GM19467 (cell line): ENCODE data around the gene TDP1.
"Not testable (repeated sequence)": the region's sequence is repeated elsewhere in the genome, so short reads cannot be mapped to it uniquely, and the experiment has no call there.

Experiments
- ATAC-seq: cut with Tn5 transposase; IDR thresholded peaks from one replicate; pipeline ENCODE4 v1.9.1; 2021; ENCODE audit warnings: mild to moderate bottlenecking, moderate library complexity; ENCODE audit not compliant: unreplicated experiment

TDP1 gene

DNA sequence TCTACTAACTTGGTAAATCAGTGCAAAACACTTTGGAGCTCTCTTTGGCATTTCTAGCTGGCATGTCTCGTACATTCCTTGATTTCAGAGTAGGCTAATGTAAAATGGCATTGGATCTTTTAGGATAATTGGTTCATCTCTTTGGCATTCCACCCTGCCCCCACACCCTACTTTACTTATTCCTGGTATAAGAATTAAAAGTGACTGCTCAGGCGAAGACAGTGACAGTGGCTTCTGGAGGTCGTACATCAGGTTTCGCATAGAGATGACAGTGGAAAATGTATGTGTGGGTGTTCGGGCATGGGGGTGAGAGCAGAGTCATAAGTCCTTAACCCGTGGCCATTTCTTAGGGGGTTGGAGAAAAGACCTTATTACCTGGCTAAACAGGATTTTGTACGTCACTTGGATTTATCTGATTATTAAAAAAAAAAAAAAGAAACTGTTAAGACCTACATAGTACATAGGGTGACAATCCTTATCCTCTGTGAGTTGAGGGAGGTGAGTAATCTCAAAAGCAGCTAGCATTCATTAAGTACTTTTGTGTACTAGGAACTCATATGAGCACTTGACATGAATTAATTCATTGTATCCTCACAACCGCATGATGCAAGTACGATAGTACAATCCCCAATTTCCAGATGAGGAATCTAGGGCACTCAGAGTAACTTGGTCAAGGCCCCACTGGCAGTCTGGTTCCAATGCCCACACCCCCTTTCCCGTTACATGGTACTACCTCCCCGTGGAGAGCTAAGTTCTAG lies 83.7 kb downstream of the TDP1 start:
- ATAC-seq = no peak

DNA sequence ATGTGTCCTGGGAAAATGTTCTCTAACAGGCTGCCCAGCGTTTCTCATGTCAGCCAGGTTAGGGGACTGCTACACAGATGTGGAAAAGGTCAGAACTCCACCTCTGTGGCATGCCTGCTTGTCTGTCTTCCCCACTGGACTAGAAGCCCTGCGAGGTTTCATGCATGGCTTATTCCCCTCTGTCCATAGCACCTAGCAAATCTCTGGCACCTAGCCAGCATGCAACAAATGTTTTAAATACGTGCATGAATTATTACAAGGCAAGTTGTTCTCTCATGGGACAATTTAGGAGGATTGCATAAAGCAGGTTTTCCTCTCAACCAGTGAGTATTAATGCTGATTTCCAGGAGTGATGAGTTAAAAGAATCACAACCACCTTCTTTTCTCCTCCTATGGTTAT lies 84.7 kb downstream of the TDP1 start:
- ATAC-seq = no peak

DNA sequence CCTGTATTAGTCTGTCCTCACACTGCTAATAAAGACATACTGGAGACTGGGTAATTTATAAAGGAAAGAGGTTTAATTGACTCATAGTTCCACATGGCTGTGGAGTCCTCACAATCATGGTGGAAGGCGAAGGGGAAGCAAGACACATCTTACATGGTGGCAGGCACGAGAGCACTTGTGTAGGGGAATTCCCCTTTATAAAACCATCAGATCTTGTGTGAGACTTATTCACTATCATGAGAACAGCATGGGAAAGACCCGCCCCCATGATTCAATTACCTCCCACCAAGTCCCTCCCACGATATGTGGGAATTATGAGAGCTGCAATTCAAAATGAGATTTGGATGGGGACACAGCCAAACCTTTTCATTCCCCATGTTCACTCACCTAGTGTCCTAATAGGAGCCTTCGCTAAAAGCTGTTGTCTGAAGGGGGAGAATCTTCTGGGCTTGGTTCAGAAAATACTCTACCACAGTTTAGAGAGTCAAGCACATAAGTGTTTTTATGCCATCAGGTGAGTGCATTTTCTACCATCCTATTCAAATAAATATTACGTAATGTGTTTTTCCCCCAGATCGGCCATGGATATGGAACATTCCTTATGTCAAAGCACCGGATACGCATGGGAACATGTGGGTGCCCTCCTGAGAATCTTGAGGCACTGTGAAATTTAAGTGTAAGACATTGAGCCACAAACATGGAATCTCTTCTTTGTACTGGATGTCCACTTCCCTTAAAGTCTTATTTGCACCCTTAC lies 86.9 kb downstream of the TDP1 start:
- no peak for ATAC-seq

DNA sequence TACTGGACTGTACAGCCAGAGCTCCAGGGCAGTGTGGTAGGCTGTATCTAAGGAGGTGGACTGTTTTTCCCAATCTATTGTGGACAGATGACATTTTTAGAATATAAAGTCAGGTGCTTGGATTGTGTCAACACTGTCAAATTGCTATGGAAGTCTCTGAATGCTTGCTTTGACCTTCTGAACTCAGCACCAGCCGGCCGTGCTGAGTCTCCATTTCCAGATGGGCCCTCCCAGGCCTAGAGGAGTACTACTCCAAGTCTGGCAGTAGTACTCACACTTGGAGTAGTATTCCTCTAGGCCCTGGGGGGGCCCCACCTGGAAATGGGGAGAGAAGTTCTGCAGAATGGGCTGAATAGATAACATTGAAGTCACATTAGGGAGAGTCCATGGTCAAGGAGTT lies 89.9 kb downstream of the TDP1 start:
- no peak for ATAC-seq

DNA sequence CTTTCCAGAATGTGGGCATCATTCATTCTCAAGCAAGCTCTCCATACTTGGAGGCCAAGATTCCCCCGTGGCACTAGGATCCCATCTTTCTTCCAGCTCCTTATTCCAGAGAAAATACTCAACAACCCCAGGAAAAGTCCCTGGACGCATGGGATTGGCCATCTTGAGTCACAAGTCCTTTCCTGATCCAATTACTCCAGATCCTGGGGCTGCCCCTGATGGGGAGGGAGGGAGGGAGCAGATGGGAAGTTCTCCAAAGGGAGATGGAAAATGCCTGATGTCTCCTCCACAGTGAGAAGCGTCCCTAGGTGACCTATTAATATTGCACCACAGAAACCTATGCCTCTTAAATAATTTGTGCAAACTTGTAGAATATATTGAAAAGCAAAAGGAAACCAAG lies 93.7 kb downstream of the TDP1 start:
- no peak for ATAC-seq

DNA sequence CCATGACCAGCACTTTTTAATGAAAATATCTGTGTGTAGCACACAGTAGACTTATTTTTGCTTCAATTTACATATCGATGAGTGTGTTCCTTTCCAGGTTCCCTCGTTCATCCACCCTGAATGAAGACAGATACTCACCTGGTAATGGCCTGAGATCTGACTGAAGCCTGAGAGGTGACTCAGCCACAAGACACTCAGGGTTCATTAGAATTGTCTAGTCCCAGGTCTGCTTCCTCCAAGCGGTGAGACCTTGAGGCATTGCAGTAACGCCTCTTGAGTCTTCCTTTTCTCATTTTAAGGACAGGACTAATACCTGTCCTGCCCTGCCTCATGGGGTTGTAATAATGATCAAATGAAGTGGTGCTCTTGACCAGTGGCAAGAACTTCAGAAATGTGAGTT lies 94.5 kb downstream of the TDP1 start:
- ATAC-seq = no peak

DNA sequence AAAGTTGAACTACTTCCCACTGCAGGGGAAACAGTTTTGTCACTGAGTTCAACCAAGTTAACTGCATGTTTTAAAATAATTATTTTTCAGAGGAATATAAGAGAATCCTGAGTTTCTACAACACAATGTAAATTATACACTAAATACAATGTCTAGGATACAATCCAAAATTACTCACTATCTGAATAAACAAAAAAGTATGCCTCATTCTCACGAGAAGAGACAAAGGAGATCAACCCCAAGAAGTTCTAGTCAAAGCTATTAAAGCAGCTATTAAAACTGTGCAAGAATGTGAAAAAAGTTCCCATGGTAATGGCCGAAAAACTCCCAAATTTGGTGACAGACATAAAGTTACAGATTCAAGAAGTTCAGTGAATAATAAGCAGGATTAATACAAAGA lies 97.3 kb downstream of the TDP1 start:
- ATAC-seq = no peak

DNA sequence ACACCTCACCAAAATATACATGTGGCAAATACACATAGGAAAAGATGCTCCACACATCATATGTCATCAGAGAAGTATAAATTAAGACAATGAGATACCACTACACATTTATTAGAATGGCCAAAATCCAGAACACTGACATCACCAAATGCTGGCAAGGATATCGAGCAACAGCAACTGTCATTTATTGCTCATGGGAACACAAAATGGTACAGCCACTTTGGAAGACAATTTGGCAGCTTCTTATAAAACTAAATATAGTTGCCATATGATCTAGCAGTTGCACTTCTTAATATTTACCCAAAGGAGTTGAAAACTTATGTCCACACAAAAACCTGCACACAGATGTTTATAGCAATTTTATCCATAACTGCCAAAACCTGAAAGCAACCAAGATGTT lies 99.1 kb downstream of the TDP1 start:
- no peak for ATAC-seq

DNA sequence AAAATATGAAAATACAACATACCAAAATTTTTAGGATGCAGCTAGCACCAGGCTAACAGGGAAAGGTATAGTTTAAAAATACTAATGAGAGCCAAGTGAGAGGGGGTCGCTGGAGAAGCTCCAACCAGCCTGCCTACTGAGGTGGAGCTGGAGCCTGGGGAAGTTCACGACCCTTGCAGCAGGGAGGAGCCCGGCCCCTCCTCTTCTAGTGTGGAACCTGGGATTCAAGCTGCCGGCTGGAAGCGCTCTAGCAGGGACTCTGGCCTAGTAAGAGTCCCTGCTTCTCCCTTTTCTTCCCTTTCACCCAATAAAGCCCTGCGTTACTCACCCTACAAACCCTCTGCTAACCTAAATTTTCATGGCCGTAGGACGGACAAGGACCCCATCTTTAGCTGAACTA lies 101.1 kb downstream of the TDP1 start:
- no peak for ATAC-seq

DNA sequence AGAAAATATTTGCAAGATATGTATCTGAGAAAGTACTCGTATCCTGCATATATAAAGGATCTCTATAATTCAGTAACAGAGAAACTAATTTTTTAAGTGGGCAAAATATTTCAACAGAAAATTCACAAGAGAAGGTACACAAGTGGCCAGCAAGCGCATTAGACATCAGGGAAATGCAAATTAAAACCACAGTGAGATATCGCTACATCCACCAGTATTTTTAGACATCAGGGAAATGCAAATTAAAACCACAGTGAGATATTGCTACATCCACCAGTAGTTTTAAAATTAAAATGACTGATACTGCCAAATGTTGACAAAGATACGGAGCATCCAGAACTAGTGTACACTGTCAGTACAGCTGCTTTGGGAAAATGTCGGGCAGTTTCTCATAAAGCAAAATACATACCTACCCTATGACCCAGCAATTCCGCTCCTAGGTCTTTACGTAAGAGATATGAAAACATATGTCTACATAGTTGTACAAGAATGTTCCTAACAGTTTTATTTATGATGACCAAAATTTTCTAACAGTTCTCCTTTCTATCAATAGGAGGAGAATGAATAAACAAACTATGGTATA lies 103.2 kb downstream of the TDP1 start:
- ATAC-seq = no peak

DNA sequence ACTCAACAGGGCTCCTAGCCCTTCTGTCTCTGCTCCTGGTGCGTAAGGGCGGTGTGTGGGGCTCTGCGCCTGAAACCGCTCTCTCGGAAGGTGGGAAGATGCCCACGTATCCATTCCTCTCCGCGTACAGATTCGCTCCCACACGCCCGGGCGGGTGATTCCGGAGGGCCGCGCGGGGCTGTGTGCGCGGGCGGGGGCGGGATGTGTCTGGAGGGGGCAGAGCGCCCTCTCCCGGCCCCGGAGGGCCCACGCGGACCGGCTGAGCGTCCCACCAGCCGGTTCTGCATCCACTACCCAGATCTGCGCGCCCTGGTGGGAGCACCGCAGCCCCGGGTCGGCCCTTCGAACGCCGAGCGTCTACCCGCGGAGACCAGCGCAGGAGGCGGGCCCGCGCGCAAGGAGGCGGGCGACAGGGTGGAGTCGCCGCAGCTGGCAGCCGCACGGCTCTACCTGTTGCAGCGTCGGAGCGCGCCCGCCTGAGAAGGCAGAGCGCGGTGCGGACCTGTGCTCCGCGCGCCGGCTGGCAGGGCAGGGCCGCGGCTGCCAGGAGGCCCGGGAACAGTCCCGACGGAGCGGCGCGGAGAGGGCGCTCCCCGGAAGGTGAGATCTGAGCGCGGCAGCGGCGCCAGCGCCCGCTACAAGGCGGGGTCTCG lies 104.7 kb downstream of the TDP1 start:
- peak; percentile 45 for ATAC-seq

DNA sequence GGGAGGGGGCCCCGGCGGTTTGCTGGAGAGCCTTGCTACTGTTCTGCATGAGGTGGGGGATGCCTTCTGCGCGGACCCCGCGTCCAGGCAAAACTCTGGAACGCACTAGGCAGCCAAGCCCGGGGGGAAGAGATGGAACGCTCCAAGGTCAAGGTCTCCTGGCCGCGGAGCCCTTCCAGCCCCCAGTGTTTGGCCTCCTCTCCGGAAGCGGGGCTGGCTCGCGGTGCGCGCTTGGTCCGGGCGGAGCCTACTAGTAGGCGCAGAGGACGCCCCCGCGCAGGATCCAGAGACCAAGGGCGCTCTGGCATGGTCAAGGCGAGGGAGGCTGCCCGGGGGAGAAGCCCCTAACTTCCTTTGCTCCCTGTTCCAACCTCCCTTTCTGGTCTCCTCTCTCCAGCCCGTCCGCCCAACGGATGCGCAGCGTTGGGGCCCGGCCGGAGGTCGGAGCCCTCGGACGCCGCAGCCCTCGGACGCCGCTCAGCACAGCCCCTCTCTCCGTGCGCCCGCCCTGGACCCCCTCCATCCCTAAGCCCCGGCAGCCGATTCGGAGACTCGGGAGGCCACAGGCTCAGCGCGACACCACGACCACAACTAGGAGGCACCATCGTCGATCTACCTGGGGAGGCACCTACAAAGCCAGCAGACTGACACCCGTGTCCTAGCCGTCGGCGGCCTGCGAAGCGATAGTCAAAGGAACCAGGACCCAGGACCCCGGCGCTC lies 105.4 kb downstream of the TDP1 start:
- peak; percentile 10 for ATAC-seq

DNA sequence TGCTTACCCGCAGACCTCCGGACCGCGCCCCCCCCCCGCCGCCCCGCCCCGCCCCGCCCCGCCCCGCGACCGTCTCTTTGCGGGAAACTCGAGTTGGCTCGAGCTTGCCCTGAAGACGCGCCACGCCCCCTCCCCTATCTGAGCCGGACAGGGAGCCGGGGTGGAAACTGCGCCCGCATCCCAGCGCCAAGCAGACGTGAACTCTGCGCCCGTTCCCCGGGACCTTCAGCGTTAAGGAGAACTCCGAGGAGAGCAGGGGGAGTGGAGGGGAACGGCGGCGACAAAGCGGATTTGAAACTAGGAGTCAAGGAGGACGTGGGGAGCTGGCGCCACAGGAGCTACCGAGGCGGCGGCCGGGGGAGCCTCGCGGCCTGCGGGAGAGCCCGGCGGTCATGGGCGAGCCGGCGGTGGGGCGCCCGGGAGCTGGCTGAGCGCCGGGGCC lies 106.0 kb downstream of the TDP1 start, which contains the start of gene KCNK13:
Gene KCNK13, plus strand, starts transcription at position 310 of the 442 bp plus-strand sequence. CDS start 212 bp downstream, outside the sequence.
- no peak for ATAC-seq

DNA sequence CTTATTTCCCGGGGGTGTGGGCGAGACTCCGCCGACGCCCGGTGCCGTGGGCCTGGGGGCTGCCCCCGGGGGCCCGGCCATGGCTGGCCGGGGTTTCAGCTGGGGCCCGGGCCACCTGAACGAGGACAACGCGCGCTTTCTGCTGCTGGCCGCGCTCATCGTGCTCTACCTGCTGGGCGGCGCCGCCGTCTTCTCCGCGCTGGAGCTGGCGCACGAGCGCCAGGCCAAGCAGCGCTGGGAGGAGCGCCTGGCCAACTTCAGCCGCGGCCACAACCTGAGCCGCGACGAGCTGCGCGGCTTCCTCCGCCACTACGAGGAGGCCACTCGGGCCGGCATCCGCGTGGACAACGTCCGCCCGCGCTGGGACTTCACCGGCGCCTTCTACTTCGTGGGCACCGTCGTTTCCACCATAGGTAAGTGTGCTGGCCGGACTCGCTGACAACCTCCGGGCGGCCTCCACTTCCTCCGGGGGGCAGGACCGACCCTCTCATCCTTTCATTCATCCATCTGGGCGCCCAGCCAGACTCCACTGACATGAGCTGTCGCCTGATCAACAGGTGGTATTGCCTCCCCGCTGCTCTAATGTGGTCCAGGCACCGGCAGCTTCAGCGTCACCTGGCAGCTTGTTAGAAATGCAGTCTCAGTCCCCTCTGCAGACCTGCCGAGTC lies 106.5 kb downstream of the TDP1 start:
- no peak for ATAC-seq

DNA sequence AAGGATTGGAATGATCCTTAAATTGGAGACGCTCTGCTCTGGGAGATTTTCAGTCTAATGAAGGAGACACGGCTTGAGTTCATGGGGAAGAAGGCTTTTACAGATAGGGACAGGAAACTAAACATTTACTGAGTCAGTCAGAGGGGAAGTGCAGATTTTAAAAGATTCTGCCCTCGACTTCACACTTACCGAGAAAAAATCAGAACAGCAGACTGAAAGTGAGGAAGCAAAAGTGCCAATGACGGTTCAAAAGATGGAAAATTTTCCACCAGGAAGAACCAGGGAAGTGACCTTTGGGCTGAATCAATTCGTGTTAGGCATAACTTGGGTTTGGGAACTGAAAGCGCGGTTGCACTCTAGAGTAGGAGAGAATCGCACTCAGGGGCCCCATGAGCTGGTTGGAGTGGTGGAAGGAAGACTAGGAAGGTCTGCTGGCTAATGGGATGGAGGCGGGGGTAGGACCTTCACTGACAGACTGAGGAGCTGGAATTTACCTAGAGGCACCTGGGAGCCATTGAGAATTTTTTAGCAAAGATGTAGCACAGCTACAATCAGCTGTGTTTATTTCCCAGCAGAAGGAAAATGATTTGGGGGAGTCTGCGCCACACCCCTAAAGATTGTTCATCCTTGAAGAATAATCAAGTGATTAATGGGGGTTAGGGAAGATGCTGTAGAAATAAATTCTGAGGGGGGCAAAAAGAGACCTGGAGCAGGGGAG lies 107.3 kb downstream of the TDP1 start:
- no peak for ATAC-seq

DNA sequence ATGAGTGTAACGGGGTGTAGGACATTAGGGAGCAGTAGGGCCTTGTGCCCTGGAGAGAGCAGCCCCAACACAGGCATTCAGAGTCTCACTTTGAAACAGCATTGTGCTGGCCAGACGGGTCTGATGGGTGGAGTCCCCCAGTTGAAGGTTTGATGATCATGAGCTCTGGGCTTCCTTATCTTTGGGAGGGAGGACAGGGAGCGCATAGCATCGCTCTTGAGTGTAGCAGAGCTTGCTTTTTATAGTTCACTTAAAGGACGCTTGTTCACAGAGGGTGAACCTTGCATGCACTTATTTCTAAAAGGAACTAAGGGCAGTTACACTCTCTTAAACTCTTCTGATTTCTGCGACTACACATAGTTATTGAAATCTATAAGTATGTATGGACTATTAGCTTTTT lies 116.6 kb downstream of the TDP1 start:
- ATAC-seq = no peak

DNA sequence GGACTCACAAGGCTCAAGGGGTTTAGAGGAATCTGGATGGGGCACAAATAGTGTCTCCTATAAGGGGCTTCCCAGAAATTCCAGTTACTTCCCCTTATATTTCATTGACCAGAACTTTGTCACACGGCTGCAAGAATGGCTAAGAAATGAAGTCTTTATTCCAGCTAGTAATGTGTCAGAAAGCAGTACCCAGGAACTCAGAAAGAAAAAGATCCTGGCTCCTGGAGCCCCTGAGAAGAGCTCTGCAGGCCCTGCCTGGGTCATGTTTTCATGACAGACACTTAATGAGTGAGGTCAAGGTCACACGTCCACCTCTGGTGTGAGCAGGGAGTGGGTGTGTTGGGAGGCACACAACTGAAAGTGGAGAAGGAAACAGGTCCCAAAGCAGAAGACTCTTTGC lies 123.8 kb downstream of the TDP1 start:
- ATAC-seq = no peak

DNA sequence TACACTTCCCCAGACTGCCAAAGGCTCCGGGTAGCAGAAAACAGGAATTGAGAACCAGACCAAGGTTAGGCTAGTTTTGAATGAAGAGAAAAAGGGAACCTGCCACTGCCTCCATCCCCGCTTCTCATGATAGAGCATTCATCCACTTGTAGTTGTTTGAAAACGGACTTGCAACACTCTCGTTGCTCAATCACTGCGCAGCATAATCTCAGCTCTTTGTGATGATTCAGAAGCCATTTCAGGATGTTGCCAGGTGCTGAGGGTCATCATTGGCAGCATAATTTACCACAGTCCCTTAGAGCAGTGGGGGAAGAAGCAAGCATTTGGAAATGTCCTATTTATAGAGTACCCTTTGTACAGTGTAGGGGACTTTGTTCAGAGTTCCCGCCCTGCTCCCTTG lies 131.7 kb downstream of the TDP1 start:
- ATAC-seq = no peak

DNA sequence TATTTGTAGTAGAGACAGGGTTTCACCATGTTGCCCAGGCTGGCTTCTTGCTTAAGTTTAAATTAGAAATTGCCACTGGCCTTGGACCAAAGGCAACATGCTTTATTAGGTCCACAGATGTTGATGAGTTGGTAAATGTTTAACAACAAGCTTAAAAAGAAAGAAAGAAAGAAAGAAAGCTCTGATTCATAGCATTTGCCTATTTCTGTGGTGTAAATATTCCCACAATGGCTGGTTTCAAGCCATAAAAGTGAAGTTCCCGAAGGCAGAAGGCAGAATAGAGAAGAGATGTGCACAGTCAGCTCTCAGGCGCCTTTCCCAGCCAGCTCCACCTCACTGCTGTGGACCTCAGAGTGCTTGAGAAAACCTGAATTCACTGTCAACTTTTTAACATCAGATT lies 132.4 kb downstream of the TDP1 start:
- no peak for ATAC-seq

DNA sequence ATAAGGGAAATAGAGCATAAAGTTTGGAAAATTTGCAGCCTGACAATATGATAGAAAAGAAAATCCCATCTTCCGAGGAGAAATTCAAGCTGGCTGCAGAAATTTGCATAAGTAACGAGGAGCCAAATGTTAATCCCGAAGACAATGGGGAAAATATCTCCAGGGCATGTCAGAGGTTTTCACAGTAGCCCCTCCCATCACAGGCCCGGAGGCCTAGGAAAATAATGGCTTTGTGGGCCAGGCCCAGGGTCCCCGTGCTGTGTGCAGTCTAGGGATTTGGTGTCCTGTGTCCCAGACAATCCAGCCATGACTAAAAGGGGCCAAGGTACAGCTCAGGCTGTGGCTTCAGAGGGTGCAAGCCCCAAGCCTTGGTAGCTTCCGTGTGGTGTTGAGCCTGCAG lies 133.8 kb downstream of the TDP1 start:
- ATAC-seq = not testable (repeated sequence)
